ENCODE results near the gene TP73.

DNA sequence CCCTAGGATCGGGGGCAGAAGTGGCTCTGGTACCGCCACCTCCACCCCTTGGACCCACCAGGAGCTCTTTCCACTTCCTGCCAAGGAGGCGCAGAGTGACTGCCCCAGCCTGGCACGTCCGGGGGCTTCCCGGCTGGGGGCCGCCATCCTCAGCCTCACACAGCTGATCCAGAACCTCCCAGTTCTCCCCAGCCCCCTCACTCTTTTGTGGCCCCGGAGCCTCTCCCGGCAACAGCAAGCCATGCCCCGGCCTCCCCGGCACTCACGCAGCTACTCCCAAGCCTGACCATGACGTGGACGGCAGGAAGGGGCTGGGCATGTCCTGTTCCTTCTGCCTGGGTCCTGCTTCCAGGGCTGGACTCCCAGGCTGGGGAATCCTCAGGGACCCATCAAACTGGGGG, 17.1 kb downstream of the TP73 start:
- TF ChIP-seq, protein P1, sequence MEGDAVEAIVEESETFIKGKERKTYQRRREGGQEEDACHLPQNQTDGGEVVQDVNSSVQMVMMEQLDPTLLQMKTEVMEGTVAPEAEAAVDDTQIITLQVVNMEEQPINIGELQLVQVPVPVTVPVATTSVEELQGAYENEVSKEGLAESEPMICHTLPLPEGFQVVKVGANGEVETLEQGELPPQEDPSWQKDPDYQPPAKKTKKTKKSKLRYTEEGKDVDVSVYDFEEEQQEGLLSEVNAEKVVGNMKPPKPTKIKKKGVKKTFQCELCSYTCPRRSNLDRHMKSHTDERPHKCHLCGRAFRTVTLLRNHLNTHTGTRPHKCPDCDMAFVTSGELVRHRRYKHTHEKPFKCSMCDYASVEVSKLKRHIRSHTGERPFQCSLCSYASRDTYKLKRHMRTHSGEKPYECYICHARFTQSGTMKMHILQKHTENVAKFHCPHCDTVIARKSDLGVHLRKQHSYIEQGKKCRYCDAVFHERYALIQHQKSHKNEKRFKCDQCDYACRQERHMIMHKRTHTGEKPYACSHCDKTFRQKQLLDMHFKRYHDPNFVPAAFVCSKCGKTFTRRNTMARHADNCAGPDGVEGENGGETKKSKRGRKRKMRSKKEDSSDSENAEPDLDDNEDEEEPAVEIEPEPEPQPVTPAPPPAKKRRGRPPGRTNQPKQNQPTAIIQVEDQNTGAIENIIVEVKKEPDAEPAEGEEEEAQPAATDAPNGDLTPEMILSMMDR (IDR thresholded peaks at IDR 0.05), result no peak
- TF ChIP-seq EZH2 (IDR thresholded peaks at IDR 0.05; ENCODE audit: borderline replicate concordance, insufficient read depth, low read depth, low read length, poor library complexity, severe bottlenecking), result no peak

Measured in B cell (primary cell).